CD4-positive, alpha-beta memory T cell (primary cell): Measurements from ENCODE around the gene DNAL1. TPM values are rescaled to one million over a fixed set of nuclear protein-coding genes. Genes with fewer than 3 reads are reported as not detected.
A peak's percentile ranks its signal among the peaks of the same experiment; 100 is the strongest.

Experiments used
- CTCF ChIA-PET: fragments of 350-600 bp; sonication (Branson Sonifier 250); formaldehyde crosslinking; loops from one replicate; lab custom pipeline; 2021; ENCODE audit warnings: inconsistent platforms; ENCODE audit not compliant: partially characterized antibody; lab: Charles Lee
- POLR2A ChIA-PET: fragments of 350-600 bp; sonication (Branson Sonifier 250); formaldehyde crosslinking; loops from one replicate; lab custom pipeline; 2021; ENCODE audit not compliant: partially characterized antibody; lab: Charles Lee
- DNase-seq, 5 donors: peaks; one replicate each; pipeline versions ENCODE4 v3.0.0 to v3.0.0-alpha.2; 2020 to 2022; ENCODE audit warnings: mixed read lengths in 1 of 5
- H3K27ac ChIP-seq: one replicate; pipeline ENCODE4 v1.7.0; 2013; ENCODE audit warnings: low read depth, low read length
- H3K27me3 ChIP-seq: 2 replicates; pipeline ENCODE4 v1.7.0; 2013; ENCODE audit warnings: mild to moderate bottlenecking, low read length, moderate library complexity; ENCODE audit not compliant: insufficient read depth
- H3K36me3 ChIP-seq: 2 replicates; pipeline ENCODE4 v1.7.0; 2013; ENCODE audit warnings: mild to moderate bottlenecking, low read length, moderate library complexity; ENCODE audit not compliant: insufficient read depth
- H3K4me1 ChIP-seq: 2 replicates; pipeline ENCODE4 v1.7.0; 2013; ENCODE audit warnings: mild to moderate bottlenecking, low read length, moderate library complexity; ENCODE audit not compliant: insufficient read depth
- H3K4me3 ChIP-seq, 2 donors: one replicate each; pipeline ENCODE4 v1.7.0; 2013; ENCODE audit warnings: low read length in 2 of 2, mild to moderate bottlenecking in 1 of 2
- H3K9me3 ChIP-seq, 2 donors: one replicate each; pipeline ENCODE4 v1.7.0; 2013; ENCODE audit warnings: low read length in 2 of 2, control low read depth in 1 of 2; ENCODE audit not compliant: control insufficient read depth in 1 of 2
- H3K27ac Mint-ChIP-seq, 7 donors: one replicate each; pipeline ENCODE4 v1.8.0; 2020 to 2021; ENCODE audit warnings: mixed read lengths in 7 of 7, mild to moderate bottlenecking in 6 of 7, inconsistent platforms in 3 of 7, moderate library complexity in 3 of 7
- H3K27me3 Mint-ChIP-seq, 2 donors: one replicate each; pipeline ENCODE4 v1.8.0; 2020 to 2021; ENCODE audit warnings: mixed read lengths in 2 of 2
- H3K36me3 Mint-ChIP-seq, 2 donors: one replicate each; pipeline ENCODE4 v1.8.0; 2020 to 2021; ENCODE audit warnings: mixed read lengths in 2 of 2, inconsistent platforms in 1 of 2, mild to moderate bottlenecking in 1 of 2
- H3K4me1 Mint-ChIP-seq, 4 donors: one replicate each; pipeline ENCODE4 v1.8.0; 2020 to 2021; ENCODE audit warnings: mixed read lengths in 4 of 4, mild to moderate bottlenecking in 1 of 4
- H3K4me3 Mint-ChIP-seq, 8 donors: one replicate each; pipeline ENCODE4 v1.8.0; 2020 to 2021; ENCODE audit warnings: mixed read lengths in 8 of 8, mild to moderate bottlenecking in 7 of 8, moderate library complexity in 6 of 8, inconsistent platforms in 3 of 8
- H3K9me3 Mint-ChIP-seq, 8 donors: one replicate each; pipeline ENCODE4 v1.8.0; 2020 to 2021; ENCODE audit warnings: mixed read lengths in 8 of 8, mild to moderate bottlenecking in 5 of 8, inconsistent platforms in 3 of 8, moderate library complexity in 1 of 8
- intact Hi-C: fragments of 100-400 bp; cut with micrococcal nuclease; formaldehyde crosslinking; loops from one replicate; pipeline ENCODE4 v1.15.1; 2023
- polyA plus RNA-seq, 2 donors: library from polyadenylated mRNA; unstranded; fragments of 300-500 nt; fragmentation: Illumina TruSeq; gene quantifications; one replicate each; pipeline ENCODE4 v1.2.3, GENCODE V29; 2021
- total RNA-seq, 2 experiments: library from RNA; stranded (reverse); gene quantifications; one replicate each; pipeline ENCODE4 v1.2.3, GENCODE V29; 2021

Gene DNAL1
- total and polyA plus RNA-seq, 4 experiments from 2014 or later = 5.4 to 8.6 (median 8.1) TPM

GRCh38 chr14:73715707-73716106, 70.9 kb downstream of the DNAL1 start:
- peaks cover 0 to 2% (median 0%) of the 10 kb centered on the region in 8 donors for H3K9me3 Mint-ChIP-seq
- intact Hi-C loops = loop anchor here (2.0 kb wide), 1 partner anchor 27 kb away; no protein-coding TSS in a partner anchor
- H3K9me3 ChIP-seq = no peaks in the 10 kb centered on the region

GRCh38 chr14:73717266-73717665, 72.5 kb downstream of the DNAL1 start:
- H3K4me1 ChIP-seq = peaks cover 9% of the 10 kb centered on the region
- Mint-ChIP-seq H3K4me1 (peaks cover 8 to 23% (median 14%) of the 10 kb centered on the region in 4 donors), H3K4me3 (no peak overlapping the region), H3K9me3 (peaks cover 0 to 2% (median 0%) of the 10 kb centered on the region in 8 donors), H3K36me3 (peaks cover 18 to 70% of the 10 kb centered on the region in 2 donors), H3K27me3 (no peaks in the 10 kb centered on the region), H3K27ac (peak overlapping the region in 4 of 7 donors; percentile 4 to 82 (median 55))
- DNase-seq = no peak
- no peak overlapping the region for H3K27ac ChIP-seq
- no peaks in the 10 kb centered on the region for H3K9me3 ChIP-seq
- H3K27me3 ChIP-seq = no peaks in the 10 kb centered on the region
- intact Hi-C loops = no loop called here
- CTCF ChIA-PET = interaction anchor here (1.2 to 1.8 kb wide), 2 partner anchors 11 to 209 kb away, joined by 3 to 14 read pairs; no protein-coding TSS in a partner anchor
- no peak overlapping the region for H3K4me3 ChIP-seq
- H3K36me3 ChIP-seq = peaks cover 43% of the 10 kb centered on the region
- POLR2A ChIA-PET = interaction anchor here (1.0 to 3.6 kb wide), 3 partner anchors 12 to 42 kb away, joined by 3 to 18 read pairs (median 5); a partner anchor contains a TSS

More at GRCh38 chr14:73715707-73716106, 70.9 kb downstream of the DNAL1 start:
- ChIA-PET POLR2A (interaction anchor here (1.6 to 3.6 kb wide), 3 partner anchors 38 to 73 kb away, joined by 3 to 18 read pairs (median 7); a partner anchor contains a TSS), CTCF (interaction anchor here (0.9 to 1.8 kb wide), 4 partner anchors 13 to 44 kb away, joined by 3 to 14 read pairs (median 4); no protein-coding TSS in a partner anchor)
- Mint-ChIP-seq H3K4me3 (peak overlapping the region in 5 of 8 donors; percentile 7 to 26 (median 25)), H3K27me3 (no peaks in the 10 kb centered on the region), H3K4me1 (peaks cover 13 to 28% (median 19%) of the 10 kb centered on the region in 4 donors), H3K27ac (peak overlapping the region; percentile 68 to 89 (median 84)), H3K36me3 (peaks cover 8 to 57% of the 10 kb centered on the region in 2 donors)
- Histone ChIP-seq H3K4me1 (peaks cover 24% of the 10 kb centered on the region), H3K27me3 (no peaks in the 10 kb centered on the region), H3K4me3 (no peak overlapping the region), H3K36me3 (peaks cover 27% of the 10 kb centered on the region), H3K27ac (peak overlapping the region; percentile 5)
- no peak for DNase-seq

GRCh38 chr14:73717711-73718417, 73.1 kb downstream of the DNAL1 start:
- H3K4me1 ChIP-seq = peaks cover 8% of the 10 kb centered on the region
- H3K27me3 ChIP-seq = no peaks in the 10 kb centered on the region
- H3K27ac ChIP-seq = no peak overlapping the region
- peaks cover 49% of the 10 kb centered on the region for H3K36me3 ChIP-seq
- Mint-ChIP-seq H3K4me3 (no peak overlapping the region), H3K27ac (peak overlapping the region in 3 of 7 donors; percentile 4 to 19 (median 12)), H3K27me3 (no peaks in the 10 kb centered on the region), H3K9me3 (peaks cover 0 to 2% (median 0%) of the 10 kb centered on the region in 8 donors), H3K4me1 (peaks cover 7 to 18% (median 11%) of the 10 kb centered on the region in 4 donors), H3K36me3 (peaks cover 23 to 74% of the 10 kb centered on the region in 2 donors)
- ChIA-PET POLR2A (interaction anchor here (1.0 to 3.6 kb wide), 2 partner anchors 24 to 41 kb away, joined by 3 to 18 read pairs; a partner anchor contains a TSS), CTCF (interaction anchor here (0.7 to 1.2 kb wide), 2 partner anchors 109 to 209 kb away, joined by 3 read pairs; no protein-coding TSS in a partner anchor)
- H3K4me3 ChIP-seq = no peak overlapping the region
- intact Hi-C loops = no loop called here
- no peaks in the 10 kb centered on the region for H3K9me3 ChIP-seq
- DNase-seq = no peak

GRCh38 chr14:73718418-73719251, 73.8 kb downstream of the DNAL1 start:
- POLR2A ChIA-PET = interaction anchor here (3.6 kb wide), 1 partner anchor 40 kb away, joined by 18 read pairs; a partner anchor contains a TSS
- no peak overlapping the region for H3K4me3 ChIP-seq

GRCh38 chr14:73719361-73719760, 74.6 kb downstream of the DNAL1 start:
- no peaks in the 10 kb centered on the region for H3K27me3 Mint-ChIP-seq
- H3K4me3 Mint-ChIP-seq = peak overlapping the region in 1 of 8 donors; percentile 39
- peaks cover 58% of the 10 kb centered on the region for H3K36me3 ChIP-seq
- ChIA-PET POLR2A (interaction anchor here (1.0 kb wide), 2 partner anchors 66 to 107 kb away, joined by 3 to 4 read pairs; partner anchors contain the start of gene ACOT6), CTCF (interaction anchor here (1.0 kb wide), 1 partner anchor 10 kb away, joined by 3 read pairs; no protein-coding TSS in a partner anchor)
- H3K27ac Mint-ChIP-seq = peak overlapping the region in 6 of 7 donors; percentile 36 to 83 (median 58)
- H3K9me3 ChIP-seq = no peaks in the 10 kb centered on the region
- no peak for DNase-seq
- H3K27ac ChIP-seq = no peak overlapping the region
- H3K9me3 Mint-ChIP-seq = peaks cover 0 to 2% (median 0%) of the 10 kb centered on the region in 8 donors
- H3K36me3 Mint-ChIP-seq = peaks cover 31 to 77% of the 10 kb centered on the region in 2 donors
- peaks cover 23% of the 10 kb centered on the region for H3K4me1 ChIP-seq
- H3K4me3 ChIP-seq = no peak overlapping the region
- no peaks in the 10 kb centered on the region for H3K27me3 ChIP-seq
- H3K4me1 Mint-ChIP-seq = peaks cover 8 to 22% (median 17%) of the 10 kb centered on the region in 4 donors
- intact Hi-C loops = no loop called here

More at GRCh38 chr14:73718418-73719251, 73.8 kb downstream of the DNAL1 start:
- H3K27ac Mint-ChIP-seq = peak overlapping the region in 2 of 7 donors; percentile 4 to 12
- no peaks in the 10 kb centered on the region for H3K9me3 ChIP-seq
- H3K4me3 Mint-ChIP-seq = no peak overlapping the region
- H3K9me3 Mint-ChIP-seq = peaks cover 0 to 2% (median 0%) of the 10 kb centered on the region in 8 donors
- no peak for DNase-seq
- H3K36me3 Mint-ChIP-seq = peaks cover 28 to 71% of the 10 kb centered on the region in 2 donors
- peaks cover 51% of the 10 kb centered on the region for H3K36me3 ChIP-seq
- no peaks in the 10 kb centered on the region for H3K27me3 Mint-ChIP-seq
- no peaks in the 10 kb centered on the region for H3K27me3 ChIP-seq
- peaks cover 7 to 16% (median 11%) of the 10 kb centered on the region in 4 donors for H3K4me1 Mint-ChIP-seq
- intact Hi-C loops = no loop called here
- CTCF ChIA-PET = interaction anchor here (1.0 kb wide), 1 partner anchor 11 kb away, joined by 3 read pairs; no protein-coding TSS in a partner anchor
- H3K4me1 ChIP-seq = peaks cover 16% of the 10 kb centered on the region
- H3K27ac ChIP-seq = no peak overlapping the region

GRCh38 chr14:73719791-73720190, 75.0 kb downstream of the DNAL1 start:
- no peak overlapping the region for H3K4me3 ChIP-seq
- Mint-ChIP-seq H3K4me1 (peaks cover 6 to 20% (median 13%) of the 10 kb centered on the region in 4 donors), H3K27ac (peak overlapping the region in 5 of 7 donors; percentile 22 to 72 (median 41)), H3K36me3 (peaks cover 31 to 77% of the 10 kb centered on the region in 2 donors), H3K27me3 (no peaks in the 10 kb centered on the region), H3K4me3 (no peak overlapping the region), H3K9me3 (no peaks in the 10 kb centered on the region)
- H3K4me1 ChIP-seq = peaks cover 23% of the 10 kb centered on the region
- POLR2A ChIA-PET = interaction anchor here (1.0 to 1.2 kb wide), 3 partner anchors 66 to 107 kb away, joined by 3 to 4 read pairs (median 3); partner anchors contain the start of gene ACOT6
- intact Hi-C loops = no loop called here
- H3K27ac ChIP-seq = no peak overlapping the region
- no peaks in the 10 kb centered on the region for H3K27me3 ChIP-seq
- H3K36me3 ChIP-seq = peaks cover 62% of the 10 kb centered on the region
- H3K9me3 ChIP-seq = no peaks in the 10 kb centered on the region
- CTCF ChIA-PET = interaction anchor here (0.5 to 1.2 kb wide), 3 partner anchors 9 to 116 kb away, joined by 3 to 4 read pairs (median 3); no protein-coding TSS in a partner anchor
- DNase-seq = no peak
